T-helper 1 cell treated with Interleukin-12 subunit alpha and Interleukin-12 subunit beta and Interleukin-4 antibody, amounts not matched to agents 30 ng/mL and 1 ng/mL, for 36 hours (primary cell): ENCODE data around the gene PTH2. TPM values are rescaled to one million over a fixed set of nuclear protein-coding genes. Genes with fewer than 3 reads are reported as not detected.
"Not testable (repeated sequence)": the region's sequence is repeated elsewhere in the genome, so short reads cannot be mapped to it uniquely, and the experiment has no call there.

Source experiments
- intact Hi-C: fragments of 100-400 bp; cut with micrococcal nuclease; formaldehyde crosslinking; loops from one replicate; pipeline ENCODE4 v1.15.1; 2024
- total RNA-seq: library from RNA; stranded (reverse); gene quantifications from 2 replicates; pipeline ENCODE4 v1.2.3, GENCODE V29; 2022

Gene PTH2
- total RNA-seq, 1 donor from 2014 or later, result not detected

GRCh38 chr19:49390131-49390928 lies 32.9 kb downstream of the PTH2 start:
- intact Hi-C loops, result no loop called here

DNA sequence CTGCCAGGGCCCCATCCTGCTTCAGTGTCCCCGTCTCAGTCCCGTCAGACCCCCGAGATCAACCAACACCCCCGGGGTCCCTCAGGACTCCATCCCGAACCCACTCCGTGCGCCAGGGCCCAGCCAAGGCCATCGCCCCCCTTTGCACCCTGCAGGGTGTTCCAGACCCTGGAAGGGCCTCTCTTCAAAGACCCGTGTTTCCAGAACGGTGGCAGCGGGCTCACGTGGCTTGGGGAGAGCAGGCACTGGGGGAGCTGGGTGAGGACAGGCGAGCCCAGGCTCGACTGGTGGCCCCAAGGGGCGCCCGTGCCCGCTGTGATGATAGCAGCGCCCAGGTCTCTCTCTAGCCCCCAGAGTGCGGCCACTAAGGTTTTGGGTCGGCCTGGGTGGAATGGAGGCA lies 33.8 kb downstream of the PTH2 start:
- intact Hi-C loops, result no loop called here

- intact Hi-C loops, result no loop called here
These were observed 35.3 kb downstream of the PTH2 start, which contains the start of gene KASH5 for GRCh38 chr19:49387936-49388372. KASH5 (plus strand) TSS chr19:49388249; CDS start chr19:49390884, 2,635 bp downstream.

GRCh38 chr19:49383599-49383998 lies 39.6 kb downstream of the PTH2 start:
- intact Hi-C loops, result no loop called here

DNA sequence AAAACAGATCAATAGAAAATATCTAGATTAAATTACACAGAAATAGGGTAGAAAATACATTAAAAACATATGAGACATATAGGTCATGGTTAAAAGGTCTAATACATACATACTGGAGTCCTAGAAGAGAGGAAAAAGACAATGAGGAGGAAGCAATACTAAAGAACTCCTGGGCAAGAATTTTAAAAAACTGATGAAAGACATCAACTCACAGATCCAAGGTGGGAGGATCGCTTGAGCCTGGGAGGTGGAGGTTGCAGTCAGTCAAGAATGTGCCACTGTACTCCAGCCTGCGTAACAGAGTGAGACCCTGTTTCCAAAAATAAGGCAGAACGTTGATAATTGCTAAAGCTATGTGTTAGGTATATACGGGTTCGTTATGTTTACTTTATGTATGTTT lies 40.6 kb downstream of the PTH2 start:
- intact Hi-C loops, result no loop called here

GRCh38 chr19:49380391-49380790 lies 42.9 kb downstream of the PTH2 start:
- intact Hi-C loops, result no loop called here

DNA sequence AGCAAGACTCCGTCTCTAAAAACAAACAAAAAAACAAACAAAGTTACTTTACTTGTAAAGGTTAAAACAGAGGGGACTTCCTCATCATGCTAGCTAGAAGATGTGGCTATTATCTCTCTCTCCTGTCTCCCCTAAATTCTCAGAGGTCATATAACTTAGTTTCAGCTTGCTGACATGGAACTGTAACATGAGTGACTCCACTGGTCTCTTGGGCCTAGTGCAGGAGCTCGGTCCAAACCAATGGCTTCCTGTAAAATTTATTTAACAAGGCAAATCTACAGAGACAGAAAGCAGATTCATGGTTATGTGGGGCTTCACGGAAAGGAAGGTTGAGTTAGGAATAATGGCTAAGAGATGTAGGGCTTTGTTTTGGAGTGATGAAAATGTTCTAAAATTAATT lies 44.7 kb downstream of the PTH2 start:
- intact Hi-C loops, result no loop called here

DNA sequence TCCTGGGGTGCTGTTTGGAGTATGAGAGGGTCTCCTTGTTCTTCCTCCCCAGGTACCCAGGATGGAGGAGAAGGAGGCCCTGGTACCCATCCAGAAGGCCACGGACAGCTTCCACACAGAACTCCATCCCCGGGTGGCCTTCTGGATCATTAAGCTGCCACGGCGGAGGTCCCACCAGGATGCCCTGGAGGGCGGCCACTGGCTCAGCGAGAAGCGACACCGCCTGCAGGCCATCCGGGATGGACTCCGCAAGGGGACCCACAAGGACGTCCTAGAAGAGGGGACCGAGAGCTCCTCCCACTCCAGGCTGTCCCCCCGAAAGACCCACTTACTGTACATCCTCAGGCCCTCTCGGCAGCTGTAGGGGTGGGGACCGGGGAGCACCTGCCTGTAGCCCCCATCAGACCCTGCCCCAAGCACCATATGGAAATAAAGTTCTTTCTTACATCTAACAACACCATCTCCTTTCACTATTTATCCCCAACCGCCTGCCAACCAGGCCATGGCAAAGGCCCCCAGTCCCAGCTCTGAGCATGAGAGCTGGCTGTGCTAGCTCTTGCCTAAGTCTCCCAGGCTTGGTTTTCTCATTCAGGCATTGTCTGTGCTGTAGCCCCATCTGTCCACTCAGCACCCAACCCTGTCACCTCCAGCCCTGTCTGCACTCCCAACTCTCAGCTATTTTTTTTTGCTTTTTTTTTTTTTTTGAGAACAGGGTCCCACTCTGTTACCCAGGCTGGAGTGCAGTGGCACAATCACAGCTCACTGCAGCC lies 48.4 kb downstream of the PTH2 start:
- intact Hi-C loops, result no loop called here

GRCh38 chr19:49373174-49373573 lies 50.1 kb downstream of the PTH2 start:
- intact Hi-C loops, result not testable (repeated sequence)

Other genes starting within 250 kb of the PTH2 start
- gene SLC6A16, start 98.2 kb downstream of the PTH2 start, total RNA-seq, result 5.6 and 5.8 TPM in 2 replicates
- gene CD37, start 88.0 kb downstream of the PTH2 start, total RNA-seq, result 229 and 231 TPM in 2 replicates
- gene TEAD2, start 61.0 kb downstream of the PTH2 start, total RNA-seq, result not detected in 2 replicates
- gene DKKL1, start 59.6 kb downstream of the PTH2 start, total RNA-seq, result not detected in 2 replicates
- gene KASH5, start 35.2 kb downstream of the PTH2 start, total RNA-seq, result not detected in 2 replicates
- gene GFY, start 1.9 kb upstream of the PTH2 start, total RNA-seq, result not detected in 2 replicates
- gene SLC17A7, start 18.1 kb upstream of the PTH2 start, total RNA-seq, result 0.07 and 0.15 TPM in 2 replicates
- 136 TPM in 2 replicates for gene PIH1D1, start 28.4 kb upstream of the PTH2 start, total RNA-seq
- 33.7 and 34.2 TPM in 2 replicates for gene ALDH16A1, start 29.8 kb upstream of the PTH2 start, total RNA-seq
- gene FLT3LG, start 50.8 kb upstream of the PTH2 start, total RNA-seq, result 319 and 325 TPM in 2 replicates
- gene RPL13A, start 64.2 kb upstream of the PTH2 start, total RNA-seq, result 2,098 and 2,177 TPM in 2 replicates
- gene RPS11, start 73.0 kb upstream of the PTH2 start, total RNA-seq, result 1,814 and 1,819 TPM in 2 replicates
- 10.1 and 11.0 TPM in 2 replicates for gene FCGRT, start 89.2 kb upstream of the PTH2 start, total RNA-seq
- 1.9 and 2.0 TPM in 2 replicates for gene RCN3, start 104.6 kb upstream of the PTH2 start, total RNA-seq
- gene NOSIP, start 157.1 kb upstream of the PTH2 start, total RNA-seq, result 214 and 215 TPM in 2 replicates
- 0.88 and 1.4 TPM in 2 replicates for gene PRRG2, start 157.9 kb upstream of the PTH2 start, total RNA-seq
- gene PRR12, start 167.7 kb upstream of the PTH2 start, total RNA-seq, result 41.8 and 42.2 TPM in 2 replicates
- 12.0 and 13.0 TPM in 2 replicates for gene RRAS, start 216.7 kb upstream of the PTH2 start, total RNA-seq
- 72.1 and 73.2 TPM in 2 replicates for gene SCAF1, start 218.8 kb upstream of the PTH2 start, total RNA-seq
- 151 and 158 TPM in 2 replicates for gene IRF3, start 242.4 kb upstream of the PTH2 start, total RNA-seq
- gene BCL2L12, start 242.5 kb upstream of the PTH2 start, total RNA-seq, result 58.4 and 62.9 TPM in 2 replicates